Upper lobe of left lung (tissue), 6 donors: ENCODE measurements around the gene ZDHHC13. TPM values are rescaled to one million over a fixed set of nuclear protein-coding genes. Genes with fewer than 3 reads are reported as not detected.

Source experiments
- ATAC-seq, 2 donors: fragments of 200-7000 bp; cut with Tn5 transposase; one replicate each; pipeline ENCODE4 v1.9.1; 2022; ENCODE audit warnings: mild to moderate bottlenecking in 2 of 2, moderate library complexity in 2 of 2; ENCODE audit not compliant: low FRiP score in 2 of 2
- DNase-seq, 2 donors: peaks; one replicate each; pipeline ENCODE4 v3.0.0-alpha.2; 2019 to 2020
- H3K27ac ChIP-seq, 4 donors: fragments of 200-600 bp; sonication (generic); one replicate each; pipeline ENCODE4 v1.5.1; 2016 to 2019
- H3K27me3 ChIP-seq, 4 donors: fragments of 200-600 bp; sonication (generic); one replicate each; pipeline ENCODE4 v1.5.1; 2017 to 2019
- H3K36me3 ChIP-seq, 4 donors: fragments of 200-600 bp; sonication (generic); one replicate each; pipeline ENCODE4 v1.5.1; 2016 to 2019
- H3K4me1 ChIP-seq, 4 donors: fragments of 200-600 bp; sonication (generic); one replicate each; pipeline ENCODE4 v1.5.1; 2018 to 2019
- H3K4me3 ChIP-seq, 4 donors: fragments of 200-600 bp; sonication (generic); one replicate each; pipeline ENCODE4 v1.5.1; 2017 to 2019; ENCODE audit warnings: mild to moderate bottlenecking in 2 of 4, moderate library complexity in 1 of 4
- H3K9me3 ChIP-seq, 4 donors: fragments of 200-600 bp; sonication (generic); one replicate each; pipeline ENCODE4 v1.5.1; 2018 to 2019
- CTCF ChIP-seq, 6 experiments: fragments of 450-650 bp in 4 of 6; fragments of 200-600 bp in 2 of 6; sonication (generic) in 2 of 6; IDR thresholded peaks; one replicate each; pipeline ENCODE4 v1.5.1; 2016 to 2019; ENCODE audit warnings: antibody characterized with exemption in 6 of 6
- EP300 ChIP-seq, 4 donors: sonication (generic); formaldehyde crosslinking; IDR thresholded peaks; one replicate each; pipeline ENCODE4 v1.5.1; 2017; ENCODE audit warnings: antibody characterized with exemption in 4 of 4, control low read depth in 2 of 4
- POLR2A ChIP-seq, 4 donors: fragments of 450-650 bp; IDR thresholded peaks; one replicate each; pipeline ENCODE4 v1.5.1; 2016 to 2017; ENCODE audit warnings: antibody characterized with exemption in 4 of 4, mild to moderate bottlenecking in 2 of 4
- POLR2AphosphoS5 ChIP-seq, 2 donors: sonication (generic); formaldehyde crosslinking; IDR thresholded peaks; one replicate each; pipeline ENCODE4 v1.5.1; 2017; ENCODE audit warnings: antibody characterized with exemption in 2 of 2
- WGBS, 2 donors: methylation state at CpG; one replicate each; pipeline ENCODE4 v1.1.5; 2017 to 2018; 5-methylcytosine and 5-hydroxymethylcytosine counted together
- total RNA-seq, 6 donors: library from RNA; depleted of rRNA in 4 of 6; stranded (reverse); fragments of >200 nt in 4 of 6; gene quantifications; one replicate each; pipeline versions ENCODE4 v1.1.0 to v1.2.1, GENCODE V29; 2016 to 2021
- donor health status: DM: no; HTN: no; CAD: no; lungs with moderate emphysema.
- donor health status: DM: no; HTN: yes; CAD: no; lungs with severe emphysema.

ZDHHC13 gene
- total RNA-seq, 6 donors from 2014 or later = 6.3 to 28.6 (median 11.1) TPM

GRCh38 chr11:19173964-19174638 is 57.1 kb downstream of the ZDHHC13 start:
- TF ChIP-seq EP300 (IDR thresholded peaks at IDR 0.05) (no peak), POLR2A (IDR thresholded peaks at IDR 0.05) (no peak), CTCF (IDR thresholded peaks at IDR 0.05) (no peak), POLR2AphosphoS5 (IDR thresholded peaks at IDR 0.05) (no peak)
- H3K36me3 ChIP-seq = peaks cover 5 to 12% (median 11%) of the 10 kb centered on the region in 4 donors
- ATAC-seq = no peak
- no peaks in the 10 kb centered on the region for H3K4me1 ChIP-seq
- 95 to 97% methylated on average over 7 of the region's 7 CpGs for WGBS, 2 donors
- no peak overlapping the region for H3K27ac ChIP-seq
- no peaks in the 10 kb centered on the region for H3K27me3 ChIP-seq
- DNase-seq = no peak
- H3K9me3 ChIP-seq = no peaks in the 10 kb centered on the region
- no peak overlapping the region for H3K4me3 ChIP-seq

- Histone ChIP-seq H3K4me3 (no peak overlapping the region), H3K27me3 (no peaks in the 10 kb centered on the region), H3K27ac (no peak overlapping the region), H3K4me1 (no peaks in the 10 kb centered on the region), H3K9me3 (no peaks in the 10 kb centered on the region), H3K36me3 (peaks cover 5 to 12% (median 11%) of the 10 kb centered on the region in 4 donors)
- TF ChIP-seq CTCF (IDR thresholded peaks at IDR 0.05) (no peak), POLR2AphosphoS5 (IDR thresholded peaks at IDR 0.05) (no peak), EP300 (IDR thresholded peaks at IDR 0.05) (no peak), POLR2A (IDR thresholded peaks at IDR 0.05) (no peak)
- ATAC-seq = no peak
- 81 to 83% methylated on average over 2 of the region's 2 CpGs for WGBS, 2 donors
- no peak for DNase-seq
Observed at GRCh38 chr11:19176629-19177186, 59.7 kb downstream of the ZDHHC13 start.

GRCh38 chr11:19181531-19182261 is 64.7 kb downstream of the ZDHHC13 start:
- Histone ChIP-seq H3K9me3 (no peaks in the 10 kb centered on the region), H3K27me3 (no peaks in the 10 kb centered on the region), H3K27ac (no peak overlapping the region), H3K4me3 (no peak overlapping the region), H3K36me3 (no peaks in the 10 kb centered on the region), H3K4me1 (no peaks in the 10 kb centered on the region)
- no peak for DNase-seq
- 68 to 74% methylated on average over 5 of the region's 5 CpGs for WGBS, 2 donors
- no peak for ATAC-seq
- no peak for TF ChIP-seq POLR2AphosphoS5 (IDR thresholded peaks at IDR 0.05)
- no peak for TF ChIP-seq CTCF (IDR thresholded peaks at IDR 0.05)
- TF ChIP-seq POLR2A (IDR thresholded peaks at IDR 0.05) = no peak
- TF ChIP-seq EP300 (IDR thresholded peaks at IDR 0.05) = no peak

DNA sequence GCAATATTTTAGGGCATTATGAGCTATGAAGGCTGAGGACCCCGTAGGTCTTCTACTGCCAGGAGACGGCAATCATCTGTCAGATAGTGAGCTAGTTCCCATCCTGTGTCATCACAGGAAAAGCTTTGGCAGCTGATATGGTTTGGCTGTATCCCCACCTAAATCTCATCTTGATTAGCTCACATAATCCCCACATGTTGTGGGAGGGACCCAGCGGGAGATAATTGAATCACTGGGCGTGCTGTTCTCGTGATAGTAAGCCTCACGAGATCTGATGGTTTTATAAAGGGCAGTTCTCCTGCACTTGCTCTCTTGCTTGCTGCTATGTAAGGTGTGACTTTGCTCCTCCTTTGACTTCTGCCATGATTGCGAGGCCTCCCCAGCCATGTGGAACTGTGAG is 66.7 kb downstream of the ZDHHC13 start:
- WGBS, 2 donors = 81 to 94% methylated on average over 7 of the region's 7 CpGs
- no peak for ATAC-seq
- H3K4me1 ChIP-seq = no peaks in the 10 kb centered on the region
- H3K36me3 ChIP-seq = no peaks in the 10 kb centered on the region
- no peak for TF ChIP-seq CTCF (IDR thresholded peaks at IDR 0.05)
- TF ChIP-seq POLR2A (IDR thresholded peaks at IDR 0.05) = no peak
- TF ChIP-seq EP300 (IDR thresholded peaks at IDR 0.05) = no peak
- TF ChIP-seq POLR2AphosphoS5 (IDR thresholded peaks at IDR 0.05) = no peak
- H3K4me3 ChIP-seq = no peak overlapping the region
- H3K9me3 ChIP-seq = no peaks in the 10 kb centered on the region
- H3K27ac ChIP-seq = no peak overlapping the region
- no peak for DNase-seq
- H3K27me3 ChIP-seq = no peaks in the 10 kb centered on the region
